Measurements from ENCODE around the gene PLTP.
A peak's percentile ranks its signal among the peaks of the same experiment; 100 is the strongest.
"Not testable (repeated sequence)": the region's sequence is repeated elsewhere in the genome, so short reads cannot be mapped to it uniquely, and the experiment has no call there.

Gene PLTP

GRCh38 chr20:45878076-45878761 lies 33.7 kb downstream of the PLTP start:
- no peak overlapping the region for H3K4me3 Mint-ChIP-seq
- DNase-seq (no peak), ATAC-seq (replicated peaks) (no peak)
- H3K4me1 Mint-ChIP-seq (ENCODE audit: low read depth in 2 of 2): peaks cover 17 to 21% of the 10 kb centered on the region in 2 donors
- no peaks in the 10 kb centered on the region for H3K27me3 Mint-ChIP-seq
- no peak overlapping the region for H3K27ac Mint-ChIP-seq
- H3K36me3 Mint-ChIP-seq (ENCODE audit: insufficient read depth): peaks cover 7% of the 10 kb centered on the region
- no peaks in the 10 kb centered on the region for H3K9me3 Mint-ChIP-seq

DNA sequence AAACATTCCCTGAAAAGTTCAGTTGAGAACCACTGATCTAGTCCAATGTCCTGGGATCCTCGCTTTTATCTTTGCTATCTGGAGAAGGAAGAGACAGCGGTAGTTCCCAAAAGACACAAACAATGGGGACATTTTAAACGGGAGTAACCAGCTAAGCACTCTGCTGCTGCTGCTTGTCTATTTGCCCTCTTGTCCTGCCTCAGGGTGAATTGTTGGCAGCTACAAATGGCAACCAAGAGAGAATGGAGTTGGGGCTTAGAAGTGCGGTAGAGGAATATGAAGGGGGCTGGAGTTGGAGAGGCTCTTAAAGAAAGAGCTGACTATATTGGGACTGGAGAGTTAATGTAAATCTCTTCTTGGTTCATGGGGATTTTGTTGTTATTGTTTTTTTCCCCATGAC lies 37.4 kb downstream of the PLTP start:
- no peaks in the 10 kb centered on the region for H3K9me3 Mint-ChIP-seq
- no peak for ATAC-seq (replicated peaks)
- H3K27ac Mint-ChIP-seq: no peak overlapping the region
- no peak overlapping the region for H3K4me3 Mint-ChIP-seq
- no peaks in the 10 kb centered on the region for H3K27me3 Mint-ChIP-seq
- peaks cover 5% of the 10 kb centered on the region for H3K36me3 Mint-ChIP-seq (ENCODE audit: insufficient read depth)
- no peak for DNase-seq
- no peaks in the 10 kb centered on the region for H3K4me1 Mint-ChIP-seq (ENCODE audit: low read depth in 2 of 2)

- H3K9me3 Mint-ChIP-seq; DNase-seq; H3K36me3 Mint-ChIP-seq (ENCODE audit: insufficient read depth); H3K27ac Mint-ChIP-seq; H3K4me1 Mint-ChIP-seq (ENCODE audit: low read depth in 2 of 2); H3K27me3 Mint-ChIP-seq; ATAC-seq (replicated peaks); H3K4me3 Mint-ChIP-seq: not testable (repeated sequence)
These were observed 37.9 kb downstream of the PLTP start for GRCh38 chr20:45874104-45874481.

GRCh38 chr20:45873409-45874103 lies 38.4 kb downstream of the PLTP start:
- no peak for ATAC-seq (replicated peaks)
- peaks cover 7% of the 10 kb centered on the region for H3K36me3 Mint-ChIP-seq (ENCODE audit: insufficient read depth)
- no peaks in the 10 kb centered on the region for H3K9me3 Mint-ChIP-seq
- no peaks in the 10 kb centered on the region for H3K27me3 Mint-ChIP-seq
- no peak overlapping the region for H3K27ac Mint-ChIP-seq
- H3K4me3 Mint-ChIP-seq: no peak overlapping the region
- DNase-seq: no peak
- H3K4me1 Mint-ChIP-seq (ENCODE audit: low read depth in 2 of 2): no peaks in the 10 kb centered on the region

DNA sequence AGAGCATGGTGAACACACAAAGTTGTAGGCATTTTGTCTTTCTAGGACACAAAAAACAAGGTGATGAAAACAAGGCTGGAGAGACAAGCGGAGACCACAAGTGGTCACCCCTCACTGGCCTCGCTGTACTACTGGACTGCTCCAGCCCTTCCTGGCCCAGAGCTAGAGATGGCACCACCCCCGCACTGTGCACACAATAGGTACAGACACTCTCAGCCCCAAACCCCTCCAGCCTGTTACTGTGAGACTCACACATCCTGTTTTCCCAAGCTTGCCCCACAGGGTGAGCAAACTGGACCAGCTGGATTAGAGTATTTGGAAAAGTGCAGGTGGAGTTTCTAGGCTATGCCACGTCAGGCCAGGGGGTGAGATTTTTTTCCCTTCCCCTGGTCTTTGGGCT lies 39.3 kb downstream of the PLTP start:
- ATAC-seq (replicated peaks) (no peak), DNase-seq (no peak)
- Mint-ChIP-seq H3K27me3 (no peaks in the 10 kb centered on the region), H3K36me3 (ENCODE audit: insufficient read depth) (peaks cover 7% of the 10 kb centered on the region), H3K4me3 (no peak overlapping the region), H3K9me3 (no peaks in the 10 kb centered on the region), H3K4me1 (ENCODE audit: low read depth in 2 of 2) (no peaks in the 10 kb centered on the region), H3K27ac (no peak overlapping the region)

DNA sequence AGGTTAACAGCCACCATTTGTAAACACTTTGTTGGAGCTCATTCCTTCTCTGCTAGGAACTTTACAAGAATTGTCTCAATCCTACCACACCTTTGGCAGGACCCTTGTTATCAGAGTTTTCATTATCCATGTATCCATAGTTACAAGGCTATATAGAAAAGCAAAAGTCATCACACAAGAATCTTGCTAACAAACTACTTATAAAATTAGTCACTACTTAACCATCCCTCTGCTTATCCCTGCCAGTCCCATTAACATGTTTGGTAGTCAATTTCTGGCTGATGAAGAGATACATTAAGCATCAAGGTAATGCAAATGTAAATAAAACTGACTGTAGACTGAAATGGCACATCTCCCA lies 44.2 kb downstream of the PLTP start:
- H3K9me3 Mint-ChIP-seq: no peaks in the 10 kb centered on the region
- ATAC-seq (replicated peaks): no peak
- H3K4me3 Mint-ChIP-seq: no peak overlapping the region
- H3K4me1 Mint-ChIP-seq (ENCODE audit: low read depth in 2 of 2): no peaks in the 10 kb centered on the region
- H3K36me3 Mint-ChIP-seq (ENCODE audit: insufficient read depth): peaks cover 10% of the 10 kb centered on the region
- no peak for DNase-seq
- no peak overlapping the region for H3K27ac Mint-ChIP-seq
- H3K27me3 Mint-ChIP-seq: no peaks in the 10 kb centered on the region

GRCh38 chr20:45867136-45867818 lies 44.7 kb downstream of the PLTP start:
- Mint-ChIP-seq H3K4me3 (no peak overlapping the region), H3K9me3 (no peaks in the 10 kb centered on the region), H3K36me3 (ENCODE audit: insufficient read depth) (peaks cover 10% of the 10 kb centered on the region), H3K4me1 (ENCODE audit: low read depth in 2 of 2) (no peaks in the 10 kb centered on the region), H3K27me3 (no peaks in the 10 kb centered on the region), H3K27ac (no peak overlapping the region)
- ATAC-seq (replicated peaks) (no peak), DNase-seq (no peak)

DNA sequence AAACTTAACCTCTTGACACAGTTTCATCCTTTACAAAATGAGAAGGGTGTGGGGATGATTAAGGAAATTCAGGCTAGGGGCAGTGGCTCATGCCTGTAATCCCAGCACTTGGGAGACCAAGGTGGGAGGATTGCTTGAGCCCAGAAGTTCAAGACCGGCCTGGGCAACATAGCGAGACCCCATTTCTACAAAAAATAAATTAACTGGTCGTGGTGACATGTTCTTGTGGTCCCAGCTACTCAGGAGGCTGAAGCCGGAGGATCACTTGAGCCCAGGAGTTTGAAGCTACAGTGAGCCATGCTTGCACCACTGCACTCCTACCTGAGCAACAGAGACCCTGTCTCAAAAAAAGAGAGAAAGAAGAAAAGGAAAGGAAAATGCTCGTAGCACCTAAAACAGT lies 45.5 kb downstream of the PLTP start:
- no peaks in the 10 kb centered on the region for H3K9me3 Mint-ChIP-seq
- no peak overlapping the region for H3K27ac Mint-ChIP-seq
- no peak for ATAC-seq (replicated peaks)
- H3K4me3 Mint-ChIP-seq: no peak overlapping the region
- no peaks in the 10 kb centered on the region for H3K27me3 Mint-ChIP-seq
- H3K4me1 Mint-ChIP-seq (ENCODE audit: low read depth in 2 of 2): no peaks in the 10 kb centered on the region
- H3K36me3 Mint-ChIP-seq (ENCODE audit: insufficient read depth): peaks cover 10% of the 10 kb centered on the region
- DNase-seq: no peak

DNA sequence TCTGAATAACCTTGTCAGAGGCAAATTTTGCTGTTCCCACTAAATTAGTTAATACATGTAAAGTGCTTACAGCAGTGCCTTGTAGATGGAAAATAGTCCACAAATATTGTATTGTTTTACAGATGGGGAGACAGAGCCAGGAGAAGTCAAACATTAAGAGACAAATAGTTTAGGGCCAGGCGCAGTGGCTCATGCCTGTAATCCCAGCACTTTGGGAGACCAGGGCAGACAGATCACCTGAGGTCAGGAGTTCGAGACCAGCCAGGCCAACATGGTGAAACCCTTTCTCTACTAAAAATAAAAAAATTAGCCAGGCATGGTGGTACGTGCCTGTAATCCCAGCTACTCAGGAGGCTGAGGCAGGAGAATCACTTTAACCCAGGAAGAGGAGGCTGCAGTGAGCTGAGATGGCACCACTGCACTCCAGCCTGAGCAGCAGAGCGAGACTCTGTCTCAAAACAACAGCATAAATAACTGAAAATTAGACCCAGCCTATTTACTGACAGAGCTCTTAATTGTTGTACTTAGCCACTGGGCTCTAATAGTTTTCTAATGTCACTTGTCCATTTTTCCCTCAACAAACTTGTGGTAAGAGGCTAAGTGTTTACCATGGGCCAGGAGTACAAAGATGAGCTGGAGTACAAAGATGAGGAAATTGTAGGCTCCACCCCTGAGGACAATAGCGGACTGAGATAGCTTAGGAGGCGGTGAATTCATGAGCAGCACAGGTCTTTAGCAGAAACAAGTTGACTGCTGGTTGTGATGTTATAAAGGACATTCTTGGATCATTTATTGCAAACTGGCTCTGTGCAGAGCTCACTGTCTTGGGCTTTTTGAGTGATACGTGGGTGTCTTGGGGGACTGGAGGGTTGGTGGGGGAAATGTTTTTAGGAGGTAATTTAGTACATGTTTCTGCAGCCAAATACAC lies 48.1 kb downstream of the PLTP start:
- Mint-ChIP-seq H3K27ac (peak overlapping the region in 1 of 2 donors; percentile 23), H3K36me3 (ENCODE audit: insufficient read depth) (peaks cover 8% of the 10 kb centered on the region), H3K9me3 (no peaks in the 10 kb centered on the region), H3K27me3 (no peaks in the 10 kb centered on the region), H3K4me3 (no peak overlapping the region), H3K4me1 (ENCODE audit: low read depth in 2 of 2) (peaks cover 2 to 8% of the 10 kb centered on the region in 2 donors)
- DNase-seq (no peak), ATAC-seq (replicated peaks) (no peak)

GRCh38 chr20:45861221-45862075 lies 50.5 kb downstream of the PLTP start:
- no peak for ATAC-seq (replicated peaks)
- no peaks in the 10 kb centered on the region for H3K9me3 Mint-ChIP-seq
- H3K4me1 Mint-ChIP-seq (ENCODE audit: low read depth in 2 of 2): peaks cover 18 to 22% of the 10 kb centered on the region in 2 donors

GRCh38 chr20:45860560-45861220 lies 51.3 kb downstream of the PLTP start:
- Mint-ChIP-seq H3K4me3 (no peak overlapping the region), H3K27me3 (no peaks in the 10 kb centered on the region), H3K27ac (no peak overlapping the region), H3K36me3 (ENCODE audit: insufficient read depth) (peaks cover 23% of the 10 kb centered on the region), H3K9me3 (no peaks in the 10 kb centered on the region), H3K4me1 (ENCODE audit: low read depth in 2 of 2) (peaks cover 23 to 28% of the 10 kb centered on the region in 2 donors)
- ATAC-seq (replicated peaks) (no peak), DNase-seq (no peak)

More at GRCh38 chr20:45861221-45862075, 50.5 kb downstream of the PLTP start:
- Mint-ChIP-seq H3K36me3 (ENCODE audit: insufficient read depth) (peaks cover 23% of the 10 kb centered on the region), H3K27me3 (no peaks in the 10 kb centered on the region), H3K27ac (no peak overlapping the region), H3K4me3 (no peak overlapping the region)
- no peak for DNase-seq

DNA sequence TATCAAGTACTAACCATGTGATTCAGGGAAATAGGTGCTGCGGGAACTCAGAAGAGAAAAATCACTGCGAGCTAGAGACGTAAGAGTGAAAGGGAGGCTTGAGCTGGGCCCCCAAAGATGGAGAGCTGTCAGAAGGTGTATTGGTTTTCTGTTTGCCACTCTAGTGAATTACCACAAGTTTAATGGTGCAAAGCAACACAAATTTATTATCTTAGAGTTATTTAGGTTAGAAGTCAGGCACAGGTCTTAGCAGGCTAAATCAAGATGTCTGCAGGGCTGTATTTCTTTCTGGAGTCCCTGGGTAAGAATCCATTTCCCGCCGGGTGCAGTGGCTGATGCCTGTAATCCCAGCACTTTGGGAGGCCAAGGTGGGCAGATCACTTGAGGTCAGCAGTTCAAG lies 52.0 kb downstream of the PLTP start:
- Mint-ChIP-seq H3K36me3 (ENCODE audit: insufficient read depth) (peaks cover 23% of the 10 kb centered on the region), H3K27ac (no peak overlapping the region), H3K27me3 (no peaks in the 10 kb centered on the region), H3K4me3 (no peak overlapping the region), H3K4me1 (ENCODE audit: low read depth in 2 of 2) (peaks cover 25 to 33% of the 10 kb centered on the region in 2 donors), H3K9me3 (no peaks in the 10 kb centered on the region)
- ATAC-seq (replicated peaks) (no peak), DNase-seq (no peak)

Measured in effector memory CD8-positive, alpha-beta T cell (primary cell).